NB4 (cell line): ENCODE data around the gene HAVCR2.

Experiments used
- DNase-seq: peaks from one replicate; pipeline ENCODE4 v3.0.0; 2010; ENCODE audit warnings: low read depth
- H3K4me3 ChIP-seq: one replicate; pipeline ENCODE4 v1.5.1; 2011; ENCODE audit warnings: mild to moderate bottlenecking, low read depth, low read length, moderate library complexity
- CTCF ChIP-seq: IDR thresholded peaks from one replicate; pipeline ENCODE4 v1.5.1; 2012; ENCODE audit warnings: low read depth, low read length
- MAX ChIP-seq: IDR thresholded peaks from 2 replicates; pipeline ENCODE4 v1.6.1; 2011; ENCODE audit warnings: low read depth, low read length
- MYC ChIP-seq: IDR thresholded peaks from 2 replicates; pipeline ENCODE4 v1.6.1; 2011; ENCODE audit warnings: low read depth, low read length
- POLR2A ChIP-seq: IDR thresholded peaks from 2 replicates; pipeline ENCODE4 v1.6.1; 2011; ENCODE audit warnings: mild to moderate bottlenecking; ENCODE audit not compliant: insufficient read length; ENCODE audit errors: extremely low read depth

HAVCR2 gene

GRCh38 chr5:157143127-157143971 is 34.5 kb upstream of the HAVCR2 start:
- no peak for TF ChIP-seq MAX
- DNase-seq = peak; percentile 44
- H3K4me3 ChIP-seq = peak overlapping the region; percentile 92

- no peak for TF ChIP-seq MYC
- TF ChIP-seq MAX = no peak
- TF ChIP-seq POLR2A = peak; percentile 75
- TF ChIP-seq CTCF = no peak
- peak; percentile 98 for DNase-seq
- peak within 1 kb of the TSS; percentile 92 for H3K4me3 ChIP-seq
Measured at GRCh38 chr5:157142317-157143126, 33.7 kb upstream of the HAVCR2 start, which contains the start of gene MED7. Gene MED7, minus strand, starts transcription at chr5:157142865. Its CDS starts 3,434 bp downstream, at chr5:157139431.

DNA sequence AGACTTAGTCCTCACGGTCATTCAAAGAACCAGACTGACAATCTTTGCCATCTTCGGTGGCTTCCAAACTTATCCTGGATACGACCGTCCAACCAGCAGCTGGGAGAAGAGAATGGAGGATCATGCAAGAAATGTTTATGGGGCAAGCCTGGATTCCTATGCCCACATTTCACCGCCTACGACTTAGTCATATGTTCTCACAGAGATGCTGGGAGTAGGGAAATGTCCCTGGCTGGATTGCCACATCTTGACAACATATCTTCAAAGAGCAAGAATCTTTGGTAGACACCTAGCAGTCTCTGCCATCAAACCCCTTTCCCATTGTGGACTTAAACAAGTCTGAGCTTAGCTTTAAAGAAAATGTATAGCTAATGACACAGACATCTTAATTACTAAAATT is 28.8 kb upstream of the HAVCR2 start:
- TF ChIP-seq MYC (no peak), MAX (no peak), POLR2A (no peak), CTCF (no peak)
- no peak for DNase-seq
- no peak overlapping the region for H3K4me3 ChIP-seq

- TF ChIP-seq MYC = no peak
- no peak for TF ChIP-seq MAX
- TF ChIP-seq CTCF = no peak
- TF ChIP-seq POLR2A = no peak
- no peak overlapping the region for H3K4me3 ChIP-seq
- DNase-seq = no peak
Measured at GRCh38 chr5:157132281-157132612, 23.4 kb upstream of the HAVCR2 start.

DNA sequence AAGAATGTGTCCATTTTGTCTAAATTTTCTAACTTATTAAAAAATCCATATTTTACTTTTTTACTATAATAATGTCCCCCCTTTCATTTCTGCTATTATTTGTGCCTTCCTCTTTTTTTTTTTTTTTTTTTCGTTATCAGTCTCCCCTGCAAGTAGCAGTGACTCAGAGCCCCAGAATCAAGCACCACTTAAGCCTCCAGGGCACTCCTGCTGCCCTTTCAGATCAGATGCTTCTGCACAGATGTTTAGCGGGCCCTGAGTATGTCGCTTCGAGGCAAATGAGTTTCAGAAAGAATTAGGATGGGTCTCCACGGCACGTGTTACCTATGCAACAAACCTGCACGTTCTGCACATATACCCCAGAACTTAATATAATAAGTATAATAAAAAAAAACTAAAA is 22.1 kb upstream of the HAVCR2 start:
- no peak overlapping the region for H3K4me3 ChIP-seq
- peak; percentile 55 for DNase-seq
- TF ChIP-seq POLR2A (no peak), CTCF (no peak), MYC (no peak), MAX (no peak)

- no peak for TF ChIP-seq CTCF
- TF ChIP-seq MAX = no peak
- TF ChIP-seq POLR2A = no peak
- no peak for TF ChIP-seq MYC
- no peak for DNase-seq
- no peak overlapping the region for H3K4me3 ChIP-seq
Measured at GRCh38 chr5:157121709-157122108, 12.9 kb upstream of the HAVCR2 start.
